Left kidney (tissue), 2 donors: ENCODE data around the gene TMEM178B. TPM values are rescaled to one million over a fixed set of nuclear protein-coding genes. Genes with fewer than 3 reads are reported as not detected.

Experiments
- DNase-seq: peaks from one replicate; pipeline ENCODE4 v3.0.0-alpha.2; 2013
- polyA plus RNA-seq: library from polyadenylated mRNA; unstranded; fragments of 120-200 nt; gene quantifications from one replicate; pipeline ENCODE4 v1.2.1, GENCODE V29; 2013; ENCODE audit not compliant: insufficient read length

The TMEM178B gene
- polyA plus RNA-seq, 1 donor: 0.52 TPM

DNA sequence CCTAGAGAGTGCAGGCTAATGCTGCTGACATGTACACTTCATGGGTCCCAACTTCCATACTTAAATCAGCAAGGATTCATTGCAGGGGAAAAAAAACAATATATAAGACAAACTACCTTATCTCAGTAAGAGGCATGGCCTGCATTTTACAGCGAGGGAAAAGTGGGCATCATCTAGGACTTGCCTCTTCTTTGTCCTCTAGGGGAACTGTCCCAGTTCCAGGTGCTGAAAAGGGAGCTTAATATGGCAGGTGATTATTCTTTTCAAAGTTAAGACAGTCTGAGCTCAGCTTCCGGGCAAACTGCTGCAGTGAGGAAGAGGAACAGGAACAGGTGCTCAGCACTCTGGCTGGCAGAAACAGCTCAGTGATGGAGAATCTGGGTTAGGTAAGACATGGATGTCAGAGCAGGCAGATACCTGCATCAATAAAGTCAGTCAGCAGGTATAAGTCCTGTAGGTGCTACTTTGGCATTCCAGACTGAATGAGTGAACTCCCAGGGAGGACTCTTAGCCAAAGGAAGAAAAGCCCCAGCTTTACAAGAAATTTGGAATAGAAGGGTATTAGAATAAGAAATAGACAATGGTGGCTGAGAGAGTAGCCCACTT is 147.2 kb downstream of the TMEM178B start:
- peak; percentile 55 for DNase-seq

DNA sequence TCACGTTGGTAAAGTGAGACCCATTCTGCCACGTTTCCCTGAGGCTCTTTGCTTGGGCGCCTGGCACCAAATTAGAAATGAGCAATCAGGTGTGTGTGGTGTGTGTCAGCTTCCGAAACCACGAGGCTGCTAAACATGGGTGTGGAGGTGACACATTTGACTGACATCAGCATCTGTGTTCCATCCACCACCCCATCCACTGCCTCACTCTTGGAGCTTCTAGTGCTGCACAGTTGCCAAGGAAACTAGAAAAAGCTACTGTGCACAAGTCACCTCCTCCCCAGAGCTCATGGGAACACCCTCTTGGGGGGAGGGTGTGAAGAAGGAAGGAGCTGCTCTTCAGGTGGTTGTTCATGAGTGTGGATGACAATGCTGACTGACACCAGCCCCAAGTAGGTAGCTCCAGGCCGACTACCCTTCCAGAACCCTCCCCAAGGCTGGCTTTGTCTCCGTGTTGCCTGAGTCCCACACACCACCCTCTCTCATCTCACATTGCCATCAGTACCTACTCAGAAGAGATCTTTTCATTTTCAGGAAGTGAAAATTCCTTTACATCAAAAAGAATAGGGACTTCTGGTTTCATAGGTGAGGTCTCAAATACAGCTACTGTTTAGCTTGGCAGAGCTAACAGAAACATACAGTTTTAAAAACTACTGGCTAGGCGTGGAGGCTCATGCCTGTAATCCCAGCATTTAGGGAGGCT is 152.2 kb downstream of the TMEM178B start:
- no peak for DNase-seq

- no peak for DNase-seq
These were observed 153.6 kb downstream of the TMEM178B start for GRCh38 chr7:141227454-141227853.

- DNase-seq: no peak
These were observed 154.6 kb downstream of the TMEM178B start for GRCh38 chr7:141228482-141228881.

- peak; percentile 4 for DNase-seq
These were observed 157.3 kb downstream of the TMEM178B start for GRCh38 chr7:141231018-141231792.

DNA sequence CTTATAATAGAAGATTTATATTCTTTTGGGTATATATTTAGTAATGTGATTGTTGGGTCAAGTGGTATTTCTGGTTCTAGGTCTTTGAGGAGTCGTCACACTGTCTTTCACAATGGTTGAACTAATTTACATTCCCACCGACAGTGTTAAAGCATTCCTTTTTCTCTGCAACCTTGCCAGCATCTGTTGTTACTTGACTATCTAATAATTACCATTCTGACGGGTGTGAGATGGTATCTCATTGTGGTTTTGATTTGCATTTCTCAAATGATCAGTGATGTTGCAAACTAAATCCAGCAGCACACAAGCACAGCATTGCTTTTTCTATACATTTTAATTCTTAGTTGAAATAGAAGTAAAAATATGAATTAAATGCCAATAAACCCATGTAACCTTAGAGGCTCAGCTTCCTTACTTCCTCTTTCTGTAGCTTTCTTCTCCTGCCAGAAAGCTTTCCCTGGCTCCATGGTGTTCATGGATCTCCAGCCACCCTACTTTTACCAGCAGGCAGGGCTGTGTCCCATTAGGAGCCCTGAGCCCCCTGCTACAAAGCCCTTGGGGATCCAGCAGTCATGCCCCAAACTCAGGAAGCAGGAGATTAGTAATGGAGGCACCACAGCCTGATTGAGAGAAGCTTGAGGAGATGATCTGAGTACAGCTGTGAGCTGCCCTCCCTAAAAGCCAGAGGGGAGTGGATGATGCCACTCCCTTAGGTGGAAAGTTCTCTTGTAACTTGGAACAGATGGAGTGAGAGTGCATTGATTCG is 158.6 kb downstream of the TMEM178B start:
- DNase-seq: no peak

GRCh38 chr7:141234335-141235105 is 160.7 kb downstream of the TMEM178B start:
- no peak for DNase-seq

- no peak for DNase-seq
These were observed 161.8 kb downstream of the TMEM178B start for GRCh38 chr7:141235656-141236055.

DNA sequence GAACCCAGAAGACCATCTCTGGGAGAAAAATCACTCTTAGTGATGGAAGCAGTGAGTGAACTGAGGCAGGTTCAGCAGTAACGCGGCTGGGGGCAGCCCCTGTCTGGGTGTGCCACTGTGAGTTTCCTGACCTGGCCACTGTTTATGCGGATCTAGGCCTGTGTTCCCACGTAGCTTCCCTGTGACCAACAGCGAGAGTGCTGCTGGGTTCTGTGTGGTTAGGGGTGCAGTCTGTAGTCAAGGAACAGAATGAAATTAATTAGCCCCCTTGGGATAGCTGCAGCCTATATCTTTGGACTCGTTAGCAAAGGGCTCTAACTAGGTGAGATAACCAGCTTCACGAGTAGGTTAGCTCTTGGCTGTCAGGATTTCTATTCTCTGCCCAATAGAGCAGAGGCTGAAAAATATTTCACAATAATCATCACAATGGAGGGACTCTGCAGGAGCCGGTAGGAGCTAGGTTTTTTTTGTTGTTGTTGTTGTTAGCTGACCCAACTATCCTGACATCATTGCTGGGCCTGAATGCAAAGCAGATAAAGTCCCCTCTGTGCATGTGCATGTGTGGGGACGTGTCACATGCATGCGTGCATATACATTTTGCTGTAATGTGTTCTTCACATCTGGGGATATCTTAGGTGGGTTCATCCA is 164.9 kb downstream of the TMEM178B start:
- DNase-seq: no peak

GRCh38 chr7:141239661-141240060 is 165.8 kb downstream of the TMEM178B start:
- DNase-seq: no peak

- no peak for DNase-seq
These were observed 168.7 kb downstream of the TMEM178B start for GRCh38 chr7:141242568-141242967.

DNA sequence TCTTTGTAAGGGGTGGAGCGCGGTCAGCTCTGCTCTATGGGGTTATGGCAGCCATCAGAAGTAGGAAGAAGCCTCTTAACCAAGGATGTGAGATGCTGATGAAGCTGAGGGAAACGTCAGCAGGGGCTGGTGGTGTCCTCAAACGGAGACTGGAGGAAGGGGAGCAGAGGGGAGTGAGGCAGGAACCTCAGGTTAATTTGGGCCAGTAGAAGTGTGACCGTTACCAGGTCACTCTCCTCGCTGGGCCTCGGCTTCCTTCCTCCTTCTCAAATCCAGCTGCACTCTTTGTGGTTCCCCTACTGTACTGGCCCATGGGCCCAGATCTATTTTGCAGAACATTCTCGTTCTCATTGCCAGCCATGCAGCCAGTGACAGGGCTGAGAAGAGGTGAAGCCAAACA is 169.5 kb downstream of the TMEM178B start:
- DNase-seq: no peak

GRCh38 chr7:141244435-141244834 is 170.6 kb downstream of the TMEM178B start:
- no peak for DNase-seq

- DNase-seq: no peak
These were observed 172.6 kb downstream of the TMEM178B start for GRCh38 chr7:141246426-141246825.

DNA sequence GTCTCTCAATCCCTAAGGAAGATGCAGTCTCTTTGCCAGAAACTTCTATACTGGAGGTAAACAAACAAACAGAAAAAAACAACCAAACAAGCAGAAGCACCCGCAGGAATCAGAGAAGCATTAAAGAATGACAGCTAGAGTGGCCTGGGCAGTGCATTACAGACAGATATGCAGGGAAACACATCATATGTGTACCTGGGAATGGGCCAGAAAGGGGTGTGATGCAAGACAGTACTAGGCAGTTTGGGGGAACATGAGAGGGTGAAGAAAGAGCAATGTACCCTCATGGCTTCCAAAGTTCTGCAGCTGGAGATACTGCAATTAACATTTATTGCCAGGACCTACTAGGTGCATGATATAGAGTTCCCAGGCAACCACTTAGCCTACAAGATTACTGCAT is 177.3 kb downstream of the TMEM178B start:
- DNase-seq: no peak

DNA sequence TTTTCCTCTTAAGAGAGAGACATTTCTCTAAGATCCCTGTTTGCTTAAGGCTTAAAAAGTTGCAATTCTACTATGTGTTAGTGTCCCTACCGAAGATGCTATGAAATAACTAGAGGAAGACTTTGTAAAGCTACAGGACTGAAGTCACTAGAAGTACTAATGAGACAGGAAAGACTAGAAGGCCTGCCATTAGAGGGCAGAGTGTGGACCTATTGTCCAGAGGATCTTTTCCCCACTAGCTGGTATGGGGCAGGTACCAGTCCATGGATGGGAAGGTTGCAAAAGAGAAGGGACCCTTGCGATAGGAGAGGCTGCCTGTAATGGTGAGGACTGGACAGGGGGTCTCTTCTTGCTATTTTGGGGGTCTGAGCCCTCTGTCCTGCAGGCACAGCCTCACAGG is 178.1 kb downstream of the TMEM178B start:
- DNase-seq: no peak

DNA sequence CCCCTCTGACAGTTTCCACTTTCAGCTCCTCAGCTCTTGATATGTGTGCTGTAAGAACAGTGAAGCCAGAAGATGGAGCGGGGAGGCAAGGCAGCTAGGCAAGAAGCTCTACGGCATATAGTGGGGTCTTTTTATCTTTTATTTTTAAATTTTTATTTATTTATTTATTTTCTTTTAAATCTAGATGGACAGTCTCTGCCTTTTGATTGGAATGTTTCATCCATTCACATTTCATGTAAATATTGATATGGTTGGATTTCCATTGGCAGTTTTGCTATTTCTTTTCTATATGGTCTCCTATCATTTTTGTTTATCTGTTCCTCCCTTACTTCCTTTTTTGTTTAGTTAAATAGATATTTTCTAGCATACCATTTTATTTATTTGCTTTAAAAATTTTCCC is 183.7 kb downstream of the TMEM178B start:
- no peak for DNase-seq

- no peak for DNase-seq
These were observed 184.7 kb downstream of the TMEM178B start for GRCh38 chr7:141258559-141258958.

- no peak for DNase-seq
These were observed 188.5 kb downstream of the TMEM178B start for GRCh38 chr7:141262101-141263090.

- DNase-seq: no peak
These were observed 189.6 kb downstream of the TMEM178B start for GRCh38 chr7:141263508-141263907.
